ENCODE data around the gene KRT78. TPM values are rescaled to one million over a fixed set of nuclear protein-coding genes. Genes with fewer than 3 reads are reported as not detected.

The KRT78 gene
- total and polyA plus RNA-seq, 9 of the 15 experiments (the other 6 are each of a cell fraction or from before 2014, with no cell fraction given) = not detected

- H3K27ac ChIP-seq (ENCODE audit: extremely low read depth, low read depth, low read length) = no peak overlapping the region; the same call in 2 of the 3 replicates
- 13% methylated on average over 15 of the region's 15 CpGs for WGBS (ENCODE audit: insufficient coverage, low coverage, missing lambda C conversion rate)
- POLR2A ChIA-PET = interaction anchor here (0.6 to 0.8 kb wide), 4 partner anchors 16 to 423 kb away, joined by 3 to 5 read pairs (median 3); no protein-coding TSS in a partner anchor
- peak overlapping the region; percentile 0; the same call in 1 of the 2 replicates for H3K4me2 ChIP-seq (ENCODE audit: insufficient read depth, low read length)
- no peaks in the 10 kb centered on the region for H3K9me1 ChIP-seq (ENCODE audit: control insufficient read depth, insufficient read depth, low read length)
- FAIRE-seq (peak; percentile 57), ATAC-seq (no peak), DNase-seq (ENCODE audit: extremely low read depth in 1 of 4, low spot score in 3 of 4) (peak in 2 of 4 experiments; percentile 15 to 16)
- no TSS peak for BruUV-seq (replicated peaks)
- no peak overlapping the region for H2AFZ ChIP-seq (ENCODE audit: low read depth, low read length)
- no peak overlapping the region for H3K4me3 ChIP-seq
- H4K20me1 ChIP-seq (replicated peaks; ENCODE audit: control insufficient read depth, insufficient read depth, low read length) = 0 out of 2 replicates have a peak, but pooled peaks cover 13% of the 10 kb centered on the region
- no peaks in the 10 kb centered on the region for H3K79me2 ChIP-seq (ENCODE audit: control insufficient read depth, insufficient read depth, low read length)
- no peak overlapping the region for H3K9ac ChIP-seq (ENCODE audit: insufficient read depth in 1 of 2, low read depth in 2 of 2, low read length in 2 of 2)
- peaks cover 18 to 60% of the 10 kb centered on the region in 2 experiments for H3K27me3 ChIP-seq (ENCODE audit: control insufficient read depth in 2 of 2, insufficient read depth in 2 of 2, low read length in 2 of 2)
- no peaks in the 10 kb centered on the region for H3K9me3 ChIP-seq (replicated peaks; ENCODE audit: control insufficient read depth, insufficient read depth, low read depth, low read length)
- in situ Hi-C loops (cut with MboI) (no loop called here), intact Hi-C loops (cut with micrococcal nuclease) (no loop called here)
- H3K4me1 ChIP-seq (replicated peaks in 1 of 2; ENCODE audit: control insufficient read depth in 2 of 2, insufficient read depth in 2 of 2, low read length in 2 of 2) = peaks cover 13% of the 10 kb centered on the region in 2 experiments; a peak in 3 of 5 replicates
- CTCF ChIA-PET (ENCODE audit: low intra/inter-chr PET ratio) = no interaction called here
- H3K36me3 ChIP-seq (ENCODE audit: control insufficient read depth, insufficient read depth, low read length) = no peaks in the 10 kb centered on the region
- TF ChIP-seq NR3C1 (CRISPR knock-in tag; IDR thresholded peaks at IDR 0.05) (no peak), ZNF584 (CRISPR knock-in tag; IDR thresholded peaks at IDR 0.05; ENCODE audit: low read depth) (0 out of 2 replicates have a peak, but pooled peaks have one; percentile 28), ZNF395 (CRISPR knock-in tag; IDR thresholded peaks at IDR 0.05) (0 out of 2 replicates have a peak, but pooled peaks have one; percentile 8), ZKSCAN8 (CRISPR knock-in tag; IDR thresholded peaks at IDR 0.05) (0 out of 2 replicates have a peak, but pooled peaks have one; percentile 6), BRD9 (IDR thresholded peaks at IDR 0.05; ENCODE audit: low read depth, partially characterized antibody) (peak; percentile 57), ZNF639 (CRISPR knock-in tag; conservative IDR thresholded peaks at IDR 0.05 in 1 of 2, IDR thresholded peaks at IDR 0.05 in 1 of 2) (no peak), EGR1 (conservative IDR thresholded peaks at IDR 0.05) (0 out of 2 replicates have a peak, but pooled peaks have one; percentile 14), RERE (CRISPR knock-in tag; IDR thresholded peaks at IDR 0.05; ENCODE audit: borderline replicate concordance) (no peak), ZNF175 (CRISPR knock-in tag; IDR thresholded peaks at IDR 0.05; ENCODE audit: low read depth) (peak; percentile 49), LCOR (CRISPR knock-in tag; IDR thresholded peaks at IDR 0.05) (0 out of 2 replicates have a peak, but pooled peaks have one; percentile 27), ZFP36 (IDR thresholded peaks at IDR 0.05; ENCODE audit: low read depth, low read length, partially characterized antibody) (peak; percentile 72)
Measured at GRCh38 chr12:52835271-52836041, 13.3 kb downstream of the KRT78 start.

Data from K562 (cell line).